Measurements from ENCODE around the gene CYB561D2. TPM values are rescaled to one million over a fixed set of nuclear protein-coding genes. Genes with fewer than 3 reads are reported as not detected.

The CYB561D2 gene
- total RNA-seq, 1 donor from 2014 or later, result 12.9 TPM

GRCh38 chr3:50388720-50389413, 38.2 kb downstream of the CYB561D2 start:
- no peak overlapping the region for H3K27ac Mint-ChIP-seq
- no peak overlapping the region for H3K4me3 Mint-ChIP-seq
- TF ChIP-seq CTCF (IDR thresholded peaks at IDR 0.05; ENCODE audit: unreplicated experiment), result no peak
- no peaks in the 10 kb centered on the region for H3K36me3 Mint-ChIP-seq
- H3K27me3 Mint-ChIP-seq (ENCODE audit: low read depth), result peaks cover 1% of the 10 kb centered on the region
- no peaks in the 10 kb centered on the region for H3K9me3 Mint-ChIP-seq
- no peaks in the 10 kb centered on the region for H3K4me1 Mint-ChIP-seq
- no peak for DNase-seq (ENCODE audit: low spot score in 2 of 2, unreplicated experiment in 2 of 2)

- DNase-seq (ENCODE audit: low spot score in 2 of 2, unreplicated experiment in 2 of 2), result no peak
- no peaks in the 10 kb centered on the region for H3K9me3 Mint-ChIP-seq
- H3K27me3 Mint-ChIP-seq (ENCODE audit: low read depth), result peaks cover 1% of the 10 kb centered on the region
- no peaks in the 10 kb centered on the region for H3K36me3 Mint-ChIP-seq
- H3K4me1 Mint-ChIP-seq, result no peaks in the 10 kb centered on the region
- no peak overlapping the region for H3K4me3 Mint-ChIP-seq
- no peak for TF ChIP-seq CTCF (IDR thresholded peaks at IDR 0.05; ENCODE audit: unreplicated experiment)
- no peak overlapping the region for H3K27ac Mint-ChIP-seq
These were observed 38.7 kb downstream of the CYB561D2 start for GRCh38 chr3:50389414-50389767.

- Mint-ChIP-seq H3K27me3 (ENCODE audit: low read depth) (no peaks in the 10 kb centered on the region), H3K4me1 (no peaks in the 10 kb centered on the region), H3K9me3 (no peaks in the 10 kb centered on the region), H3K4me3 (no peak overlapping the region), H3K27ac (no peak overlapping the region), H3K36me3 (no peaks in the 10 kb centered on the region)
- DNase-seq (ENCODE audit: low spot score in 2 of 2, unreplicated experiment in 2 of 2), result no peak
- no peak for TF ChIP-seq CTCF (IDR thresholded peaks at IDR 0.05; ENCODE audit: unreplicated experiment)
These were observed 40.0 kb downstream of the CYB561D2 start for GRCh38 chr3:50390508-50391224.

- H3K4me1 Mint-ChIP-seq, result no peaks in the 10 kb centered on the region
These were observed 41.5 kb downstream of the CYB561D2 start for GRCh38 chr3:50392101-50392715.

DNA sequence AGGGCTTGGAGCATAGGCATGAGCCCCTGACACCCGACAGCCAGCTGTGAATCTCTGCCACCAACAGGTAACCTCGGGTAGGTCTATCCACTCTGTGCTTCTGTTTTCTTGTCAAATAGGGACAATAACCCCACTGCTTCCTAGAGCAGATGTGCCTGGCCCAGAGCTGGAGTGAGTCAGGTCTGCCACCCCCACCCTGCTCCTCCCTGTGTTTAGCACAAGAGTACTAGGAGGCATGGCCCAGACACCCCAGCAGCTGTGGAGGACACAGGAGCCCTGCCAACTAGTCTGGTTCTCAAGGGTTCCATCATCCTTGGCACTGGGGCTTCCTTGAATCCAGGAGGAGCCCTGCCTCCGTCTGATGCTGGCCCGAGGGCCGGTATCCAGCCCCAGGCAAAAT, 42.4 kb downstream of the CYB561D2 start:
- no peak overlapping the region for H3K27ac Mint-ChIP-seq
- no peaks in the 10 kb centered on the region for H3K36me3 Mint-ChIP-seq

More at GRCh38 chr3:50392101-50392715, 41.5 kb downstream of the CYB561D2 start:
- Mint-ChIP-seq H3K36me3 (no peaks in the 10 kb centered on the region), H3K9me3 (no peaks in the 10 kb centered on the region), H3K27ac (no peak overlapping the region), H3K27me3 (ENCODE audit: low read depth) (no peaks in the 10 kb centered on the region), H3K4me3 (no peak overlapping the region)
- no peak for DNase-seq (ENCODE audit: low spot score in 2 of 2, unreplicated experiment in 2 of 2)
- TF ChIP-seq CTCF (IDR thresholded peaks at IDR 0.05; ENCODE audit: unreplicated experiment), result no peak

More for the DNA sequence above, 42.4 kb downstream of the CYB561D2 start:
- Mint-ChIP-seq H3K4me1 (no peaks in the 10 kb centered on the region), H3K27me3 (ENCODE audit: low read depth) (no peaks in the 10 kb centered on the region), H3K9me3 (no peaks in the 10 kb centered on the region), H3K4me3 (no peak overlapping the region)
- no peak for TF ChIP-seq CTCF (IDR thresholded peaks at IDR 0.05; ENCODE audit: unreplicated experiment)
- DNase-seq (ENCODE audit: low spot score in 2 of 2, unreplicated experiment in 2 of 2), result no peak

Measured in mesothelial cell of epicardium (in vitro differentiated cells).